NCI-H146 (cell line): ENCODE data around the gene VRK1.
"Not testable (repeated sequence)": the region's sequence is repeated elsewhere in the genome, so short reads cannot be mapped to it uniquely, and the experiment has no call there.

Experiments
- DNase-seq: peaks from one replicate; lab custom pipeline; 2025; lab: John Stamatoyannopoulos, UW

Gene VRK1

GRCh38 chr14:96796851-96797581 lies at the start of gene VRK1:
VRK1 (plus strand) TSS chr14:96797382; CDS start chr14:96833472, 36,090 bp downstream.
- peak; percentile 91 for DNase-seq

DNA sequence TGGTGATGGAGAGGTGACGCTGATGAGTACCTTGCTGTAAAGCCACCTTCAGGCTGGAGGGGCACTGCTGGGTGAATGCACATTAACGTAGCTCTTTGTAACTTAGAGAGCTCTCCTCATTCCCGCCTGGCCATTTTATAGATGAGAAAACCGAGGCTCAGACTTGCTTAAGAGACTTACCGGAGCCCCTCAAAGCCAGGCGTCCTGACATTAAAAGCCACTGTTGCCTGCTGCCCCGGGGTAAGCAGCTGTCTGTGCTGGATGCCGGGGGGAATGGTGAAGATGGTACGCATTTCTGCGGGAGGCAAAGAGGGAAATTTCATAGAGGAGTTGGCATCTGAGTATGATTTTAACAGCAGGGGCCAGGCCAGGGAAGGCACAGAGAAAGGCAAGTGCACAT lies 49.6 kb upstream of the VRK1 start:
- DNase-seq: no peak

DNA sequence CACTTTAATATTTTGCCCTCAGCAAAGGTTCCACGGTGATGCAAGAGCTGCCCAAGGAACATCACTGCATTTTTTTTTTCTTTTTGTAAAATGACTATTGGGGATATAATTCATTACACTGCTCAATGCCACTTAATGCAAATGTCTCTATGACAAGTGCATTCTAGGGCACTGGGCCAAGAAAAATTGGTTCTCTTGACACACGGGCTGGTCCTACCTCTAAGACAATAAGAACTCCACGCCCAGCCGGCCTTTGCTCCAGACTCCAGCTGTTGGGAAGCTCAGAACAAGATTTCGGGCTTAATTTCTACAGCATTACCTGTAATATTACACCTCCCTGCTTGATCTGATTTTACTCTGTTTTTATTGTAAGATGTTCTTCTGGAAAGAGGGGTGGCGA lies 48.8 kb upstream of the VRK1 start:
- peak; percentile 38 for DNase-seq

- DNase-seq: no peak
Measured at GRCh38 chr14:96751505-96751904, 45.7 kb upstream of the VRK1 start.

DNA sequence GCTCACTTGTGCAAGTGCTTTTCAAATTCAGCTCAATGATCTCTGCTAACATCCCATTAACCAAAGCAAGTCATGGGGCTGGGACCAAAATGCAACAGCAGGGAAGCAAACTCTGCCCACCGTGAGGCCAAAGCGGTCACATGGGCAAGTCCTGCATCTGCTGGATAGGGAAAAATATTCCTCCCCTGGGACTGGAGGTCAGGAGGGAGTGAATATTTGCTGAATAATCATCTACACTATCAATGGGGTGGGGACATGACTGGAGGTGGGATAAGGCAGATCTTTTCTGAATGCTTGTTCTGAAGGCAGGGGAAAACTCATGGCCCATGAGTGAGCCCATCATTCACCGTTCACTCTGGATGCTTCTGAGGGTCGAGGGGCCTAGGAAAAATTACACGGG lies 45.1 kb upstream of the VRK1 start:
- no peak for DNase-seq

GRCh38 chr14:96752594-96752993 lies 44.6 kb upstream of the VRK1 start:
- DNase-seq: no peak

GRCh38 chr14:96754162-96754844 lies 42.9 kb upstream of the VRK1 start:
- DNase-seq: no peak

- peak; percentile 91 for DNase-seq
Measured at GRCh38 chr14:96754845-96755184, 42.4 kb upstream of the VRK1 start.

GRCh38 chr14:96756745-96757144 lies 40.4 kb upstream of the VRK1 start:
- DNase-seq: no peak

GRCh38 chr14:96757456-96757855 lies 39.7 kb upstream of the VRK1 start:
- DNase-seq: no peak

GRCh38 chr14:96761066-96761465 lies 36.1 kb upstream of the VRK1 start:
- no peak for DNase-seq

DNA sequence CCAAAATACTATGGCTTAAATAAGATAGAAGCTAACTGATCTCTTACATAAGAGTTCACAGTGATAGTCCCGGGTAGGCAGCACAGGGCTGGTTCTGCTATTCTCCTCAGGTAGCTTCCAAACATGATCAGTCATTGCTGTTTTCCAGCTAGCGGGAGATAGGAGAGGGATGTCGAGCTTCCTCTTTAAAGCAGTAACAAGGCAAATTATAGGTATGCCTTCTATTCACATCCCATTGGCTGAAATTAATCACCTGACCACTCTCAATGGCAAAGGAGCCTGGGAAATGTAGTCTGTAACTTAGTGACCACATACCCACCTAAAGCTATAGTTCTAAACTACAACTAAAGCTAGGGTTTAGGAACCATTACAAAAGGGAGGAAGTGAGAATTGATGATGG lies 34.5 kb upstream of the VRK1 start:
- peak; percentile 35 for DNase-seq

DNA sequence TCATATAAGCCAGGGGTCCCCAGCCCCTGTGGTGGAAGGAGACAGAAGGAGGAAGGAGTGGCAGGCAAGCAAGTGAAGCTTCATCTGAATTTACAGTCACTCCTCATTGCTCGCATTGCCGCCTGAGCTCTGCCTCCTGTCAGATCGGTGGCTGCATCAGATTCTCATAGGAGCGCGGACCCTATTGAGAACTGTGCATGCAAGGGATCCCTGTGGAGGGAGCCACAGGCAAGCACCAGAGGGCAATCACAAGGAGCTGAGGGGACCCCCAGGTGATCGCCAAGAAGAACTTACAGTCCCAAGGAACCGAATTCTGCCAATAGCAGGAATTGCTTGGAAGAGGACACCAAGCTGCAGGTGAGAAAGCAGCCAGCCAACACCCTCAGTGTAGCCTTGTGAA lies 33.2 kb upstream of the VRK1 start:
- DNase-seq: no peak

DNA sequence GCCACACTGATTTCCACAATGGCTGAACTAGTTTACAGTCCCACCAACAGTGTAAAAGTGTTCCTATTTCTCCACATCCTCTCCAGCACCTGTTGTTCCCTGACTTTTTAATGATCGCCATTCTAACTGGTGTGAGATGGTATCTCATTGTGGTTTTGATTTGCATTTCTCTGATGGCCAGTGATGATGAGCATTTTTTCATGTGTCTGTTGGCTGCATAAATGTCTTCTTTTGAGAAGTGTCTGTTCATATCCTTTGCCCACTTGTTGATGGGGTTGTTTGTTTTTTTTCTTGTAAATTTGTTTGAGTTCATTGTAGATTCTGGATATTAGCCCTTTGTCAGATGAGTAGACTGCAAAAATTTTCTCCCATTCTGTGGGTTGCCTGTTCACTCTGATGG lies 32.0 kb upstream of the VRK1 start:
- DNase-seq: not testable (repeated sequence)

DNA sequence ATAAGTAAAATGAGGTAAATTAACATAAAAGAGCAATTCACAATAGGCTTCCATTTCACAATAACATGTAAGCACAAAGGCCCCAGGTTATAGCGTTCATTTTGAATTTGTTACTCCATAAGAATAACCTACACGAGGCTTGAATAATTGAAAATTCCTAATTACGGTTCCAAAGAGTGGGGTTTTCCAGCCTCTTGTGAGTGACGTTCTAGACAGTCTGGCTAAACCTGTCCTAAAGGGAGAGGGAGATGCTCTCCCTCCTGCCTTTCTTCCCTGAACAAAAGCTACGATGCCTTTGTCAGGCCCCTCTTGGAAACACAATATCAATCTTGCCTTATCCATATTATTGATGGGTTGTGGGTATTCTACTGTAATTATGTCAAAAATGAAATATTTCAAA lies 24.3 kb upstream of the VRK1 start:
- no peak for DNase-seq

GRCh38 chr14:96776791-96777190 lies 20.4 kb upstream of the VRK1 start:
- DNase-seq: no peak

DNA sequence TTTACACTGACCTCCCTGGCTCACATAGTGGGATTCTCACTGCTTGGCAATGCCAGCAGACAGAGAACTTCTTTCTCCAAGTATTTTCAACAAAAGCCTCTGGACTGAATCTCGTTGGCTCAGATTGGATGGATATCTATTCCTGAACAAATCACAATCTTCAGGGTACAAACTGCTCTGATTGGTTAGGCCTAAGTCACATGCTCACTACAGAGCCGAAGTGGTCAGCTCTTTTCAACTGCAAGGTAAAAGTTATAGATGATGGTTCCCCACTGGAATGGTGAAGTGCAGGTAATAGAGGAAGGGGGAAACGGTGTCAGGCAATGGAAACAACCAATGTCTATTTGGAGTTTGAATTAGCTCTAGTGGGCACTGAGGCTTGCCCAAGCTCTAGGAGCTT lies 16.7 kb upstream of the VRK1 start:
- no peak for DNase-seq

GRCh38 chr14:96781371-96781770 lies 15.8 kb upstream of the VRK1 start:
- DNase-seq: no peak

- no peak for DNase-seq
Measured at GRCh38 chr14:96782436-96782835, 14.7 kb upstream of the VRK1 start.

- no peak for DNase-seq
Measured at GRCh38 chr14:96783043-96783914, 13.9 kb upstream of the VRK1 start.

DNA sequence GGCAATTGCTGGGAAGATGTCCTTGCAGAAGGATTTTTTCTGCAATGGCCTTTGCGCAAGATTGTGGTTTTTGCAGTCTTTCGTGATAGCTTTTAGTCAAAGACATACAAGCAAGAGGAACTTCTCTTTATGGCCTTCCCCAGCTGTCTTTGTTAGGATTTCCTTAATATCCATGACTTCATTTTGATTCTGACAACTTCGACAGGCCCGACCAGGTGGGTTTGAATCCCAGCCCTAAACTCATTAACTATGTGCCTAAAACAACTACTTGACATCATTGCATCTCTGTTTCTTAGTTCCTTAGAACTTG lies 13.3 kb upstream of the VRK1 start:
- no peak for DNase-seq

DNA sequence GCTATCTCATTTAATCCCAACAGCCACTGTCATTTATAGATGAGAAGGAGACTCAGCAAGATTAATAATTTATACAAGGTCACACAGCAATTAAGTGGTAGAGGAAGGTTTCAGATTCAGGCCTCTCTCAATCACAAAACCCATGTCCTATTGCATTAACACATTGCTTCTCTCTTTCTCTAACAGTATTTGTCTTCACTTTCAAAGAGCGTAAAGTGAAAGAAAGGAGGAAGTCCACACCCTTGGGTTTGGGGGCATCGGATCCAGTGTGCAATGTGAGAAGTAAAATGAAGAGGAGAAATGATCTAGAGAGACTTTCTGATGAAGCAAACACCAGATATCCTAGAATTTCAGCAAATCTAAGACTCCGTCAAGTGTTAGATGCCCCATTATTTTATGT lies 7.0 kb upstream of the VRK1 start:
- DNase-seq: no peak

GRCh38 chr14:96790706-96791105 lies 6.5 kb upstream of the VRK1 start:
- no peak for DNase-seq
